Measurements from ENCODE around the gene TICRR. TPM values are rescaled to one million over a fixed set of nuclear protein-coding genes. Genes with fewer than 3 reads are reported as not detected.

Gene TICRR
- total and polyA plus RNA-seq, 2 of the 4 experiments (the other 2 are of a cell fraction) = 3.0 to 4.2 TPM

DNA sequence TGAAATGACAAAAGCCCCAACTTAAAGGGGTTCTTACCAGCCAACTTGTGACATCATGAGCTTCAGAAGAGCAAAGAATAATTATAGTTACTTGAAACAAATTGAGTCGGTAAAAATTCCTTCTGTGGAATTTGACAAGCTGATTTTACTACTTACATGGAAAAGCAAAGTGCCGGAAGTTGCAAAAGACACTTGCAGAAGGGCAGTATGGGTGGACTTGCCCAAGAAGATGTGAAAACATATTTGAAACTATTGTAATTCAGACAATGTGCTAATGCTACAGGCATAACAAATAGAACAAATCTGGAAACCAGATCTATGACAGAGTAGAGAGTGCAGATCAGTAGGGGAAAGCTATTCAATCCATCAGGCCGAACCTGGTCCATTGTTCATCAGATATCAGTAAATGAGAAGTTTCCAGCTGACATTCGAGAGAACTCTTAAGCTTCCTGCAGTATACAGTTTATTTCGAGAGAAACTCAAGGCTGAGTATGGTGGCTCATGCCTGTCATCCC is 82.5 kb downstream of the TICRR start:
- Histone ChIP-seq H2BK5ac (ENCODE audit: low read depth, low read length, poor library complexity, severe bottlenecking) (no peak overlapping the region), H3K9ac (ENCODE audit: low read depth, low read length) (no peak overlapping the region), H3K4me1 (ENCODE audit: control insufficient read depth, insufficient read depth, low read length) (peaks cover 11% of the 10 kb centered on the region), H3K56ac (ENCODE audit: extremely low read depth, insufficient read depth, low read length) (no peak overlapping the region), H3K4me3 (ENCODE audit: insufficient read depth, low read depth, low read length) (no peak overlapping the region), H3K27me3 (ENCODE audit: control insufficient read depth, insufficient read depth, low read length) (no peaks in the 10 kb centered on the region), H4K91ac (ENCODE audit: insufficient read depth, low read depth, low read length) (no peak overlapping the region), H3K4me2 (ENCODE audit: low read depth, low read length) (no peak overlapping the region), H3K23ac (ENCODE audit: low read depth, low read length) (no peak overlapping the region), H2AK9ac (replicated peaks; ENCODE audit: low read depth, low read length, poor library complexity) (no peak overlapping the region), H2BK20ac (ENCODE audit: low read depth, low read length) (no peak overlapping the region), H3K79me1 (ENCODE audit: low read depth in 1 of 2, low read length in 2 of 2) (peaks cover 11 to 30% of the 10 kb centered on the region in 2 experiments), H2BK120ac (ENCODE audit: low read depth, low read length) (no peak overlapping the region), H4K20me1 (ENCODE audit: insufficient read depth, low read length) (peaks cover 8% of the 10 kb centered on the region; the same call in 1 of the 2 replicates), H2AK5ac (ENCODE audit: low read depth, low read length) (no peak overlapping the region), H3K9me3 (ENCODE audit: control insufficient read depth, insufficient read depth, low read length) (no peaks in the 10 kb centered on the region), H4K8ac (ENCODE audit: low read depth in 2 of 2, low read length in 2 of 2) (no peak overlapping the region), H3K9me1 (ENCODE audit: insufficient read depth, low read length) (peaks cover 14% of the 10 kb centered on the region), H3K27ac (ENCODE audit: insufficient read depth, low read length) (no peak overlapping the region), H3K4ac (ENCODE audit: low read depth, low read length) (no peak overlapping the region), H3K36me3 (ENCODE audit: control insufficient read depth, insufficient read depth, low read length) (no peaks in the 10 kb centered on the region), H2AFZ (replicated peaks; ENCODE audit: low read length, poor library complexity) (no peak overlapping the region), H3K18ac (ENCODE audit: low read depth, low read length) (no peak overlapping the region), H2BK15ac (ENCODE audit: low read depth, low read length) (no peak overlapping the region), H4K5ac (ENCODE audit: low read depth, low read length) (no peak overlapping the region), H3K14ac (replicated peaks; ENCODE audit: low read depth, low read length) (no peak overlapping the region)
- ChIA-PET CTCF (interaction anchor here (0.5 to 1.1 kb wide), 2 partner anchors 8 to 13 kb away, joined by 3 read pairs; no protein-coding TSS in a partner anchor), POLR2A (ENCODE audit: unreplicated experiment) (no interaction called here)
- dilution Hi-C loops (cut with HindIII; ENCODE audit: low sequenced_read_pairs, unreplicated experiment) (no loop called here), in situ Hi-C loops (cut with MboI; ENCODE audit: low sequenced_read_pairs) (no loop called here), intact Hi-C loops (cut with micrococcal nuclease) (no loop called here)
- no peak for TF ChIP-seq CHD1 (IDR thresholded peaks at IDR 0.05; ENCODE audit: low read depth, low read length)
- TF ChIP-seq MXI1 (IDR thresholded peaks at IDR 0.05; ENCODE audit: borderline replicate concordance, low read depth, low read length) = no peak
- BruUV-seq (replicated peaks) = no TSS peak
- DNase-seq (no peak), ATAC-seq (ENCODE audit: low read depth) (no peak)
- WGBS, 2 experiments (ENCODE audit: extremely low coverage in 2 of 2, insufficient read length in 1 of 2) = 100% methylated on average over 1 of the region's 5 CpGs; no CpG with 5 or more reads in 1 of the 2 experiments
